ENCODE measurements around the gene ABCA6.

Gene ABCA6, protein sequence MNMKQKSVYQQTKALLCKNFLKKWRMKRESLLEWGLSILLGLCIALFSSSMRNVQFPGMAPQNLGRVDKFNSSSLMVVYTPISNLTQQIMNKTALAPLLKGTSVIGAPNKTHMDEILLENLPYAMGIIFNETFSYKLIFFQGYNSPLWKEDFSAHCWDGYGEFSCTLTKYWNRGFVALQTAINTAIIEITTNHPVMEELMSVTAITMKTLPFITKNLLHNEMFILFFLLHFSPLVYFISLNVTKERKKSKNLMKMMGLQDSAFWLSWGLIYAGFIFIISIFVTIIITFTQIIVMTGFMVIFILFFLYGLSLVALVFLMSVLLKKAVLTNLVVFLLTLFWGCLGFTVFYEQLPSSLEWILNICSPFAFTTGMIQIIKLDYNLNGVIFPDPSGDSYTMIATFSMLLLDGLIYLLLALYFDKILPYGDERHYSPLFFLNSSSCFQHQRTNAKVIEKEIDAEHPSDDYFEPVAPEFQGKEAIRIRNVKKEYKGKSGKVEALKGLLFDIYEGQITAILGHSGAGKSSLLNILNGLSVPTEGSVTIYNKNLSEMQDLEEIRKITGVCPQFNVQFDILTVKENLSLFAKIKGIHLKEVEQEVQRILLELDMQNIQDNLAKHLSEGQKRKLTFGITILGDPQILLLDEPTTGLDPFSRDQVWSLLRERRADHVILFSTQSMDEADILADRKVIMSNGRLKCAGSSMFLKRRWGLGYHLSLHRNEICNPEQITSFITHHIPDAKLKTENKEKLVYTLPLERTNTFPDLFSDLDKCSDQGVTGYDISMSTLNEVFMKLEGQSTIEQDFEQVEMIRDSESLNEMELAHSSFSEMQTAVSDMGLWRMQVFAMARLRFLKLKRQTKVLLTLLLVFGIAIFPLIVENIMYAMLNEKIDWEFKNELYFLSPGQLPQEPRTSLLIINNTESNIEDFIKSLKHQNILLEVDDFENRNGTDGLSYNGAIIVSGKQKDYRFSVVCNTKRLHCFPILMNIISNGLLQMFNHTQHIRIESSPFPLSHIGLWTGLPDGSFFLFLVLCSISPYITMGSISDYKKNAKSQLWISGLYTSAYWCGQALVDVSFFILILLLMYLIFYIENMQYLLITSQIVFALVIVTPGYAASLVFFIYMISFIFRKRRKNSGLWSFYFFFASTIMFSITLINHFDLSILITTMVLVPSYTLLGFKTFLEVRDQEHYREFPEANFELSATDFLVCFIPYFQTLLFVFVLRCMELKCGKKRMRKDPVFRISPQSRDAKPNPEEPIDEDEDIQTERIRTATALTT (N-terminal part only)

GRCh38 chr17:69141431-69142174, at the start of gene ABCA6:
TSS of gene ABCA6 (minus strand) at chr17:69141895. CDS start at chr17:69140703, 1,192 bp downstream.
- no peak within 1 kb of the TSS for H3K27ac ChIP-seq (ENCODE audit: low read depth, low read length, poor library complexity, severe bottlenecking)
- H3K4me2 ChIP-seq (ENCODE audit: low read length), result no peak within 1 kb of the TSS
- H3K4me1 ChIP-seq (ENCODE audit: insufficient read depth, low read length, severe bottlenecking), result no peaks in the 10 kb centered on the region
- no peaks in the 10 kb centered on the region for H3K79me2 ChIP-seq (ENCODE audit: insufficient read depth, low read length)
- no peak within 1 kb of the TSS for H3K9ac ChIP-seq (ENCODE audit: low read length)
- no peaks in the 10 kb centered on the region for H3K9me2 ChIP-seq (ENCODE audit: low read depth, low read length)
- TF ChIP-seq, protein P1, sequence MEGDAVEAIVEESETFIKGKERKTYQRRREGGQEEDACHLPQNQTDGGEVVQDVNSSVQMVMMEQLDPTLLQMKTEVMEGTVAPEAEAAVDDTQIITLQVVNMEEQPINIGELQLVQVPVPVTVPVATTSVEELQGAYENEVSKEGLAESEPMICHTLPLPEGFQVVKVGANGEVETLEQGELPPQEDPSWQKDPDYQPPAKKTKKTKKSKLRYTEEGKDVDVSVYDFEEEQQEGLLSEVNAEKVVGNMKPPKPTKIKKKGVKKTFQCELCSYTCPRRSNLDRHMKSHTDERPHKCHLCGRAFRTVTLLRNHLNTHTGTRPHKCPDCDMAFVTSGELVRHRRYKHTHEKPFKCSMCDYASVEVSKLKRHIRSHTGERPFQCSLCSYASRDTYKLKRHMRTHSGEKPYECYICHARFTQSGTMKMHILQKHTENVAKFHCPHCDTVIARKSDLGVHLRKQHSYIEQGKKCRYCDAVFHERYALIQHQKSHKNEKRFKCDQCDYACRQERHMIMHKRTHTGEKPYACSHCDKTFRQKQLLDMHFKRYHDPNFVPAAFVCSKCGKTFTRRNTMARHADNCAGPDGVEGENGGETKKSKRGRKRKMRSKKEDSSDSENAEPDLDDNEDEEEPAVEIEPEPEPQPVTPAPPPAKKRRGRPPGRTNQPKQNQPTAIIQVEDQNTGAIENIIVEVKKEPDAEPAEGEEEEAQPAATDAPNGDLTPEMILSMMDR (IDR thresholded peaks at IDR 0.05; ENCODE audit: low read length), result no peak
- no peak for TF ChIP-seq EZH2 (IDR thresholded peaks at IDR 0.05; ENCODE audit: borderline replicate concordance, low read length)
- H3K9me3 ChIP-seq (ENCODE audit: low read length), result no peaks in the 10 kb centered on the region
- no peaks in the 10 kb centered on the region for H3F3A ChIP-seq (ENCODE audit: insufficient read depth, low read length)
- H2AFZ ChIP-seq (ENCODE audit: low read length), result no peak within 1 kb of the TSS
- no peaks in the 10 kb centered on the region for H3K27me3 ChIP-seq (ENCODE audit: insufficient read depth, low read length)
- no peak within 1 kb of the TSS for H3K4me3 ChIP-seq (ENCODE audit: low read depth, low read length, poor library complexity, severe bottlenecking)
- H4K20me1 ChIP-seq (ENCODE audit: insufficient read depth, low read length), result no peaks in the 10 kb centered on the region
- no peaks in the 10 kb centered on the region for H3K36me3 ChIP-seq (ENCODE audit: insufficient read depth, low read length)

GRCh38 chr17:69188796-69189195, 47.1 kb upstream of the ABCA6 start:
- Histone ChIP-seq H3K4me3 (ENCODE audit: low read depth, low read length, poor library complexity, severe bottlenecking) (no peak overlapping the region), H3K9ac (ENCODE audit: low read length) (no peak overlapping the region), H3K9me2 (ENCODE audit: low read depth, low read length) (no peaks in the 10 kb centered on the region), H3F3A (ENCODE audit: insufficient read depth, low read length) (no peaks in the 10 kb centered on the region), H3K4me2 (ENCODE audit: low read length) (no peak overlapping the region), H2AFZ (ENCODE audit: low read length) (no peak overlapping the region), H3K27ac (ENCODE audit: low read depth, low read length, poor library complexity, severe bottlenecking) (no peak overlapping the region), H3K79me2 (ENCODE audit: insufficient read depth, low read length) (no peaks in the 10 kb centered on the region), H3K36me3 (ENCODE audit: insufficient read depth, low read length) (no peaks in the 10 kb centered on the region), H3K4me1 (ENCODE audit: insufficient read depth, low read length, severe bottlenecking) (no peaks in the 10 kb centered on the region), H4K20me1 (ENCODE audit: insufficient read depth, low read length) (no peaks in the 10 kb centered on the region), H3K9me3 (ENCODE audit: low read length) (no peaks in the 10 kb centered on the region), H3K27me3 (ENCODE audit: insufficient read depth, low read length) (no peaks in the 10 kb centered on the region)
- TF ChIP-seq EZH2 (IDR thresholded peaks at IDR 0.05; ENCODE audit: borderline replicate concordance, low read length), result no peak
- TF ChIP-seq, protein P1 (IDR thresholded peaks at IDR 0.05; ENCODE audit: low read length), result no peak

DNA sequence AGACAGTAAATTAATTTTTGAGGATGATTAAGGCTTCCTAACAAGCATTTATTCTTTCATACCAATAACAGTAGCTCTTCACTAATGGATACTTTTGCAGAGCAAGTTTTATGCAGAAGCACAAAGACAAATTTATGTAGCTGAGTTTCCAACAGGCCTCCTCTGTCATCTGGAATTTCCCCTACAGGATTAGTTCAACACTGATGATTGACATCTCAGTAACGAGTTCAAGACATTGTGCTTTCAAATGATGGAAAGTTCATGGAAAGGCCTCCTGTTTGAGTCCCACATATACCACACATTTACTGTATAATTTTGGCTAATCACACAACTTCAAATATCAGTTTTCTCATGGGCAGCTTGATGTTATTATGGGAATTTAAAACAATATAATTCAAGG, 46.4 kb upstream of the ABCA6 start:
- Histone ChIP-seq H2AFZ (ENCODE audit: low read length) (no peak overlapping the region), H3K27me3 (ENCODE audit: insufficient read depth, low read length) (no peaks in the 10 kb centered on the region), H3K27ac (ENCODE audit: low read depth, low read length, poor library complexity, severe bottlenecking) (no peak overlapping the region)

More for the DNA sequence above, 46.4 kb upstream of the ABCA6 start:
- H3F3A ChIP-seq (ENCODE audit: insufficient read depth, low read length), result no peaks in the 10 kb centered on the region
- H3K4me3 ChIP-seq (ENCODE audit: low read depth, low read length, poor library complexity, severe bottlenecking), result no peak overlapping the region
- H3K9ac ChIP-seq (ENCODE audit: low read length), result no peak overlapping the region
- H3K4me1 ChIP-seq (ENCODE audit: insufficient read depth, low read length, severe bottlenecking), result no peaks in the 10 kb centered on the region
- TF ChIP-seq, protein P1 (IDR thresholded peaks at IDR 0.05; ENCODE audit: low read length), result no peak
- no peak for TF ChIP-seq EZH2 (IDR thresholded peaks at IDR 0.05; ENCODE audit: borderline replicate concordance, low read length)
- H4K20me1 ChIP-seq (ENCODE audit: insufficient read depth, low read length), result no peaks in the 10 kb centered on the region
- no peaks in the 10 kb centered on the region for H3K9me2 ChIP-seq (ENCODE audit: low read depth, low read length)
- no peak overlapping the region for H3K4me2 ChIP-seq (ENCODE audit: low read length)
- H3K36me3 ChIP-seq (ENCODE audit: insufficient read depth, low read length), result no peaks in the 10 kb centered on the region
- no peaks in the 10 kb centered on the region for H3K9me3 ChIP-seq (ENCODE audit: low read length)
- no peaks in the 10 kb centered on the region for H3K79me2 ChIP-seq (ENCODE audit: insufficient read depth, low read length)
